ENCODE results near the gene USP25. TPM values are rescaled to one million over a fixed set of nuclear protein-coding genes. Genes with fewer than 3 reads are reported as not detected.

The USP25 gene
- total and polyA plus RNA-seq, 2 experiments from 2014 or later = 11.8 to 49.2 TPM

DNA sequence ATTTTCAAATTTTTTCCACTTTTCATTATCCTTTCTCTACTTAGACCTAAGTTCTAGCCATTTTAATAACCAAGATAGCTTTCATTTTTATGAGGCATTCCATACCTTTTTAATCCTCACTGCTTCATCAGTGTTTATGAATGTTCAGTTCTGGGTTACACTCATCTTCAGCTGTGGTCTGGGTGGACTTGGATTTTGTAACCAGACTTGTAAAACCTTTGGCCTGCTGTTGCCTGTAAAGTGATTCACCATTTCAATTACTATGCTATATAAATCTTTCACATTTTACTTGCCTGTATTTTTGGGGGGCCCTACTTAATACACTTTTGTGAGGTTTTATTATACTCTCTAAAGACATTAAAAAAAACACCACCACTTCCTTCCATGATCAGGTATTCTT is 46.2 kb downstream of the USP25 start:
- Histone ChIP-seq H3K36me3 (ENCODE audit: insufficient read depth) (no peaks in the 10 kb centered on the region), H3K4me1 (ENCODE audit: insufficient read depth) (peaks cover 17% of the 10 kb centered on the region), H4K20me1 (replicated peaks; ENCODE audit: insufficient read depth) (0 out of 2 replicates have a peak, but pooled peaks cover 12% of the 10 kb centered on the region), H3K9me2 (ENCODE audit: insufficient read depth) (no peaks in the 10 kb centered on the region), H3K79me2 (replicated peaks; ENCODE audit: insufficient read depth) (peaks cover 69% of the 10 kb centered on the region), H2AFZ (no peak overlapping the region), H3K4me2 (no peak overlapping the region), H3K27ac (ENCODE audit: low read depth) (no peak overlapping the region), H3K4me3 (no peak overlapping the region), H3K27me3 (ENCODE audit: insufficient read depth) (no peaks in the 10 kb centered on the region), H3F3A (replicated peaks; ENCODE audit: low read depth) (no peaks in the 10 kb centered on the region)
- Mint-ChIP-seq H3K4me3 (no peak overlapping the region), H3K4me1 (peaks cover 38% of the 10 kb centered on the region), H3K27me3 (ENCODE audit: insufficient read depth, low read depth, poor library complexity) (peaks cover 3% of the 10 kb centered on the region), H3K9me3 (no peaks in the 10 kb centered on the region), H3K27ac (no peak overlapping the region; the same call in 1 of the 2 replicates), H3K36me3 (ENCODE audit: low read depth) (peaks cover 7% of the 10 kb centered on the region)
- DNase-seq (ENCODE audit: low spot score) (no peak), ATAC-seq (no peak)
- TF ChIP-seq ZNF114 (CRISPR knock-in tag; IDR thresholded peaks at IDR 0.05) = no peak
- no peak for TF ChIP-seq CREB1 (CRISPR knock-in tag; IDR thresholded peaks at IDR 0.05; ENCODE audit: low read depth)
- TF ChIP-seq ZNF462 (CRISPR knock-in tag; IDR thresholded peaks at IDR 0.05) = no peak
- TF ChIP-seq EZH2 (IDR thresholded peaks at IDR 0.05; ENCODE audit: low read depth, unreplicated experiment) = no peak
- TF ChIP-seq EZH2phosphoT487 (IDR thresholded peaks at IDR 0.05; ENCODE audit: unreplicated experiment) = no peak
- no peak for TF ChIP-seq ZNF331 (CRISPR knock-in tag; IDR thresholded peaks at IDR 0.05; ENCODE audit: low read depth)
- no peak for TF ChIP-seq POLR2AphosphoS5 (IDR thresholded peaks at IDR 0.05; ENCODE audit: low read depth)
- no peak for TF ChIP-seq NANOG (IDR thresholded peaks at IDR 0.05; ENCODE audit: borderline replicate concordance)
- TF ChIP-seq STAT1 (IDR thresholded peaks at IDR 0.05; ENCODE audit: unreplicated experiment) = no peak
- no peak for TF ChIP-seq CTCF (conservative IDR thresholded peaks at IDR 0.05; ENCODE audit: low read depth in 2 of 2)
- TF ChIP-seq JUNB (IDR thresholded peaks at IDR 0.05; ENCODE audit: unreplicated experiment) = no peak

Data from GM23338 (cell line).